ENCODE results near the gene LRBA. TPM values are rescaled to one million over a fixed set of nuclear protein-coding genes. Genes with fewer than 3 reads are reported as not detected.
A peak's percentile ranks its signal among the peaks of the same experiment; 100 is the strongest.

LRBA gene
- 104 and 363 TPM in 2 replicates for total RNA-seq (2011; cell fraction: chromatin; rRNA removed; ENCODE audit: low replicate concordance)
- 53.9 and 87.2 TPM in 2 replicates for total RNA-seq (2011; cell fraction: nucleolus; rRNA removed)
- 148 and 201 TPM in 2 replicates for total RNA-seq (2011; cell fraction: nucleoplasm; rRNA removed)
- total RNA-seq (2014; rRNA removed) (55.5 and 60.2 TPM in 2 replicates), total RNA-seq (2014; rRNA removed; fragmentation: Illumina TruSeq; extraction: Trizol) (88.7 and 92.7 TPM in 2 replicates), total RNA-seq (2015; rRNA removed; fragmentation: Illumina TruSeq; extraction: Trizol) (82.6 and 87.3 TPM in 2 replicates), total RNA-seq (2021) (63.0 and 65.9 TPM in 2 replicates), polyA plus RNA-seq (2011; rRNA removed) (36.8 and 46.1 TPM in 2 replicates), polyA plus RNA-seq (2014; fragmentation: Illumina TruSeq; extraction: Trizol) (46.8 and 59.7 TPM in 2 replicates), polyA plus RNA-seq (2014; fragmentation: Nextera tagmentation; extraction: Ambion mirVana) (10 to 100 TPM; 24.2 to 32.1 TPM), polyA plus RNA-seq (2014; rRNA removed) (31.9 and 34.4 TPM in 2 replicates), polyA minus RNA-seq (2011; rRNA and poly(A)+ RNA removed) (341 and 347 TPM in 2 replicates), Bru-seq, nascent RNA (percentile 85 among the genes with signal in this experiment), BruChase-seq, experiment 1, labeled RNA remaining after a 2-hour chase (percentile 86 among the genes with signal in this experiment), BruChase-seq, experiment 2, labeled RNA remaining after a 6-hour chase (percentile 81 among the genes with signal in this experiment)
- polyA plus RNA-seq (2011; cell fraction: cytosol; rRNA removed), result 29.9 and 41.2 TPM in 2 replicates
- 32.0 and 38.6 TPM in 2 replicates for polyA plus RNA-seq (2011; cell fraction: nucleus; rRNA removed)
- 42.7 and 50.5 TPM in 2 replicates for polyA plus RNA-seq (2012)
- 82.8 and 105 TPM in 2 replicates for polyA minus RNA-seq (2011; cell fraction: cytosol; rRNA and poly(A)+ RNA removed)
- 202 and 311 TPM in 2 replicates for polyA minus RNA-seq (2011; cell fraction: nucleus; rRNA and poly(A)+ RNA removed)
- long read RNA-seq, experiment 1, partial matches to known transcripts, result 21 of 45 reads
- long read RNA-seq, experiment 1, other reads (novel, unspliced or antisense), result 23 of 45 reads
- long read RNA-seq, experiment 2, partial matches to known transcripts, result 6 of 34 reads
- long read RNA-seq, experiment 2, other reads (novel, unspliced or antisense), result 26 of 34 reads
- long read RNA-seq, experiment 3, partial matches to known transcripts, result 1 of 7 reads
- long read RNA-seq, experiment 3, other reads (novel, unspliced or antisense), result 6 of 7 reads

- CTCF ChIA-PET (ENCODE audit: low intra/inter-chr PET ratio), result interaction anchor here (0.7 kb wide), 1 partner anchor 66 kb away, joined by 4 read pairs; no protein-coding TSS in a partner anchor
- under 1% methylated on average over 29 of the region's 37 CpGs for WGBS (ENCODE audit: insufficient coverage, low coverage, missing lambda C conversion rate)
- in situ Hi-C loops (cut with MboI) (no loop called here), intact Hi-C loops (cut with micrococcal nuclease) (loop anchor here (1.0 to 10.0 kb wide), 3 partner anchors 32 to 700 kb away; partner anchors contain the start of gene RPS3A)
- Histone ChIP-seq H3K27me3 (ENCODE audit: control insufficient read depth in 2 of 2, insufficient read depth in 2 of 2, low read length in 2 of 2) (no peaks in the 10 kb centered on the region), H2AFZ (ENCODE audit: low read depth, low read length) (peak within 1 kb of the TSS; percentile 97), H3K4me3 (peak within 1 kb of the TSS; percentile 98), H3K36me3 (ENCODE audit: control insufficient read depth, insufficient read depth, low read length) (peaks cover 16% of the 10 kb centered on the region; the same call in 1 of the 3 replicates), H3K9ac (ENCODE audit: insufficient read depth in 1 of 2, low read depth in 2 of 2, low read length in 2 of 2) (peak within 1 kb of the TSS; percentile 95 to 96), H3K4me2 (ENCODE audit: insufficient read depth, low read length) (peak within 1 kb of the TSS; percentile 95), H3K9me1 (ENCODE audit: control insufficient read depth, insufficient read depth, low read length) (no peaks in the 10 kb centered on the region), H3K79me2 (ENCODE audit: control insufficient read depth, insufficient read depth, low read length) (peaks cover 64% of the 10 kb centered on the region), H3K4me1 (replicated peaks in 1 of 2; ENCODE audit: control insufficient read depth in 2 of 2, insufficient read depth in 2 of 2, low read length in 2 of 2) (peaks cover 0 to 17% of the 10 kb centered on the region in 2 experiments; a peak in 3 of 5 replicates), H3K9me3 (replicated peaks; ENCODE audit: control insufficient read depth, insufficient read depth, low read depth, low read length) (no peaks in the 10 kb centered on the region), H4K20me1 (replicated peaks; ENCODE audit: control insufficient read depth, insufficient read depth, low read length) (no peaks in the 10 kb centered on the region), H3K27ac (ENCODE audit: extremely low read depth, low read depth, low read length) (peak within 1 kb of the TSS; percentile 97)
- ATAC-seq (peak; percentile 87), FAIRE-seq (peak; percentile 80), DNase-seq (ENCODE audit: extremely low read depth in 1 of 4, low spot score in 3 of 4) (peak; percentile 77 to 94 (median 84))
- POLR2A ChIA-PET, result interaction anchor here (0.6 to 1.2 kb wide), 6 partner anchors 9 to 675 kb away, joined by 3 to 5 read pairs (median 4); no protein-coding TSS in a partner anchor
- TSS peak; percentile 78 for BruUV-seq (replicated peaks)
- TF ChIP-seq EP300 (IDR thresholded peaks at IDR 0.05; ENCODE audit: low read length) (peak; percentile 18; the same call in 1 of the 2 replicates), MAZ (CRISPR knock-in tag; conservative IDR thresholded peaks at IDR 0.05 in 1 of 2, IDR thresholded peaks at IDR 0.05 in 1 of 2) (peak in 1 of 2 experiments; percentile 52; a peak in 1 of 4 replicates), ID3 (CRISPR knock-in tag; IDR thresholded peaks at IDR 0.05) (no peak), ID3 (tag; IDR thresholded peaks at IDR 0.05) (no peak), ZNF318 (IDR thresholded peaks at IDR 0.05; ENCODE audit: borderline replicate concordance in 1 of 2, low read depth in 1 of 2) (no peak)
Observed at GRCh38 chr4:151014521-151015458, at the start of gene LRBA. Gene LRBA, minus strand, starts transcription at chr4:151015284. Its CDS starts 642 bp downstream, at chr4:151014642.

All from K562 (cell line).